T-helper 2 cell treated with Interferon-gamma antibody and Interleukin-4, amounts not matched to agents 100 ng/mL and 5 ng/mL, for 36 hours (primary cell): ENCODE data around the gene NELFB. TPM values are rescaled to one million over a fixed set of nuclear protein-coding genes. Genes with fewer than 3 reads are reported as not detected.

Source experiments
- intact Hi-C: fragments of 100-400 bp; cut with micrococcal nuclease; formaldehyde crosslinking; loops from one replicate; pipeline ENCODE4 v1.15.1; 2023
- total RNA-seq: library from RNA; stranded (reverse); gene quantifications from 2 replicates; pipeline ENCODE4 v1.2.3, GENCODE V29; 2022

The NELFB gene
- total RNA-seq, 1 donor from 2014 or later: 67.2 TPM

- intact Hi-C loops: loop anchor here (1.0 to 10.0 kb wide), 8 partner anchors 18 to 419 kb away; partner anchors contain the start of genes ANAPC2, DPP7, NDOR1 and NELFB
Observed at GRCh38 chr9:137223078-137223970, 31.8 kb upstream of the NELFB start.

GRCh38 chr9:137224830-137225694 is 30.1 kb upstream of the NELFB start, which contains the start of gene CYSRT1:
Gene CYSRT1, plus strand, starts transcription at chr9:137225174. Its CDS starts 448 bp downstream, at chr9:137225622.
- intact Hi-C loops: loop anchor here (10.0 kb wide), 1 partner anchor 420 kb away; the partner anchor contains the start of gene RABL6

- intact Hi-C loops: loop anchor here (10.0 kb wide), 1 partner anchor 421 kb away; the partner anchor contains the start of gene RABL6
Observed at GRCh38 chr9:137225699-137226331, 29.3 kb upstream of the NELFB start.

GRCh38 chr9:137226338-137227053 is 28.6 kb upstream of the NELFB start:
- intact Hi-C loops: loop anchor here (10.0 kb wide), 1 partner anchor 422 kb away; the partner anchor contains the start of gene RABL6

- intact Hi-C loops: loop anchor here (10.0 kb wide), 1 partner anchor 422 kb away; the partner anchor contains the start of gene RABL6
Observed at GRCh38 chr9:137227054-137227852, 27.9 kb upstream of the NELFB start, which contains the start of gene RNF224. Gene RNF224, plus strand, starts transcription at chr9:137227502. Its CDS starts 834 bp downstream, at chr9:137228336.

GRCh38 chr9:137227853-137228505 is 27.1 kb upstream of the NELFB start:
- intact Hi-C loops: loop anchor here (10.0 kb wide), 1 partner anchor 423 kb away; the partner anchor contains the start of gene RABL6

- intact Hi-C loops: loop anchor here (10.0 kb wide), 1 partner anchor 424 kb away; the partner anchor contains the start of gene RABL6
Observed at GRCh38 chr9:137228506-137228967, 26.6 kb upstream of the NELFB start.

- intact Hi-C loops: loop anchor here (10.0 kb wide), 1 partner anchor 424 kb away; the partner anchor contains the start of gene RABL6
Observed at GRCh38 chr9:137228968-137229896, 25.9 kb upstream of the NELFB start.

- intact Hi-C loops: loop anchor here (10.0 kb wide), 1 partner anchor 425 kb away; the partner anchor contains the start of gene RABL6
Observed at GRCh38 chr9:137229903-137230704, 25.0 kb upstream of the NELFB start.

GRCh38 chr9:137230705-137231371 is 24.3 kb upstream of the NELFB start, which contains the start of gene SLC34A3:
Gene SLC34A3, plus strand, starts transcription at chr9:137230901. Its CDS starts 802 bp downstream, at chr9:137231703.
- intact Hi-C loops: no loop called here

GRCh38 chr9:137231372-137232039 is 23.6 kb upstream of the NELFB start:
- intact Hi-C loops: no loop called here

- intact Hi-C loops: no loop called here
Observed at GRCh38 chr9:137232101-137232500, 23.0 kb upstream of the NELFB start.

GRCh38 chr9:137232510-137232909 is 22.6 kb upstream of the NELFB start:
- intact Hi-C loops: no loop called here

- intact Hi-C loops: no loop called here
Observed at GRCh38 chr9:137233143-137233980, 21.8 kb upstream of the NELFB start.
